HepG2 (cell line): ENCODE results near the gene SMOC1. TPM values are rescaled to one million over a fixed set of nuclear protein-coding genes. Genes with fewer than 3 reads are reported as not detected.

ENCODE experiments used
- ATAC-seq: fragments of 200-7000 bp; cut with Tn5 transposase; 3 replicates; pipeline ENCODE4 v1.9.1; 2020; ENCODE audit warnings: mild to moderate bottlenecking, moderate library complexity
- BruUV-seq: library from RNA; stranded (reverse); fragments of 400-500 nt; replicated peaks from 2 replicates; lab custom pipeline; 2021; lab: Mats Ljungman, UMichigan
- CTCF ChIA-PET: fragments of 300-600 bp; formaldehyde crosslinking; extraction: SDS; loops from one replicate; lab custom pipeline; 2021; ENCODE audit warnings: low total read pairs, inconsistent platforms, low intra/inter-chr PET ratio; lab: Yijun Ruan, JAX
- POLR2A ChIA-PET: fragments of 350-600 bp; sonication (Branson Sonifier 250); formaldehyde crosslinking; loops from one replicate; lab custom pipeline; 2020; ENCODE audit warnings: antibody characterized with exemption, inconsistent platforms; lab: Yijun Ruan, JAX
- DNase-seq: peaks from one replicate; pipeline ENCODE4 v3.0.0-alpha.2; 2015; ENCODE audit warnings: low spot score
- FAIRE-seq: peaks from 3 replicates; lab custom pipeline; 2011; peaks lifted over from hg19 to GRCh38; lab: Jason Lieb, UNC
- H2AFZ ChIP-seq: one replicate; pipeline ENCODE4 v1.6.1; 2011; ENCODE audit warnings: low read length, inconsistent platforms
- H3K27ac ChIP-seq: fragments of 300-600 bp; 3 replicates; pipeline ENCODE4 v1.8.0; 2011; ENCODE audit warnings: mixed run types, mild to moderate bottlenecking, mixed read lengths, low read length, inconsistent platforms; ENCODE audit not compliant: insufficient read depth; ENCODE audit errors: extremely low read length
- H3K27me3 ChIP-seq, 2 experiments: fragments of 200-600 bp in 1 of 2; 2 replicates in 1 of 2; 3 replicates in 1 of 2; pipeline versions ENCODE4 v1.6.0 to v1.8.0; 2011; ENCODE audit warnings: low read length in 2 of 2, mild to moderate bottlenecking in 2 of 2, moderate library complexity in 2 of 2, inconsistent platforms in 1 of 2; ENCODE audit not compliant: insufficient read depth in 2 of 2, control insufficient read depth in 1 of 2
- H3K36me3 ChIP-seq, 2 experiments: fragments of 200-600 bp in 1 of 2; replicated peaks in 1 of 2; 2 replicates in 1 of 2; 3 replicates in 1 of 2; pipeline versions ENCODE4 v1.5.1 to v1.8.0; 2011; ENCODE audit warnings: low read length in 2 of 2, inconsistent platforms in 1 of 2; ENCODE audit not compliant: insufficient read depth in 2 of 2, control insufficient read depth in 1 of 2
- H3K4me1 ChIP-seq: 2 replicates; pipeline ENCODE4 v1.5.1; 2012; ENCODE audit warnings: low read length, inconsistent platforms; ENCODE audit not compliant: insufficient read depth
- H3K4me2 ChIP-seq: 2 replicates; pipeline ENCODE4 v1.6.0; 2011; ENCODE audit warnings: low read depth, low read length, inconsistent platforms
- H3K4me3 ChIP-seq, 3 experiments: fragments of 200-600 bp in 1 of 3; sonication (generic), shearing (Covaris generic) in 1 of 3; replicated peaks in 1 of 3; 2 replicates each; pipeline ENCODE4 v1.5.1; 2011 to 2016; ENCODE audit warnings: low read length in 3 of 3, inconsistent platforms in 2 of 3, low read depth in 2 of 3, mild to moderate bottlenecking in 2 of 3, control low read depth in 1 of 3, mixed read lengths in 1 of 3; ENCODE audit not compliant: insufficient read depth in 1 of 3
- H3K79me2 ChIP-seq: one replicate; pipeline ENCODE4 v1.6.1; 2011; ENCODE audit warnings: low read length, inconsistent platforms; ENCODE audit not compliant: insufficient read depth
- H3K9ac ChIP-seq: 2 replicates; pipeline ENCODE4 v1.6.0; 2011; ENCODE audit warnings: mild to moderate bottlenecking, low read depth, low read length, inconsistent platforms; ENCODE audit not compliant: insufficient read depth
- H3K9me3 ChIP-seq: 2 replicates; pipeline ENCODE4 v1.5.1; 2012; ENCODE audit warnings: mild to moderate bottlenecking, low read length
- H4K20me1 ChIP-seq: 2 replicates; pipeline ENCODE4 v1.6.0; 2011; ENCODE audit warnings: inconsistent platforms, mild to moderate bottlenecking, low read length, moderate library complexity; ENCODE audit not compliant: insufficient read depth
- CCAR2 ChIP-seq: fragments of 200-400 bp; formaldehyde crosslinking; optimal IDR thresholded peaks from 2 replicates; pipeline ENCODE3; 2018; ENCODE audit warnings: low read depth, mild to moderate bottlenecking, low read length, moderate library complexity
- GFI1 ChIP-seq: sonication (generic); formaldehyde crosslinking; IDR thresholded peaks from 2 replicates; pipeline ENCODE4 v1.5.0; 2020; ENCODE audit warnings: missing genetic modification reagents, mild to moderate bottlenecking, borderline replicate concordance
- HNF1B ChIP-seq: sonication (generic); formaldehyde crosslinking; IDR thresholded peaks from 2 replicates; pipeline ENCODE4 v1.5.1; 2020; ENCODE audit warnings: mild to moderate bottlenecking, moderate library complexity, missing genetic modification reagents
- HNF4G ChIP-seq, 2 experiments: sonication (generic) in 1 of 2; formaldehyde crosslinking in 1 of 2; IDR thresholded peaks; 2 replicates each; pipeline versions ENCODE4 v1.4.0 to v1.6.1; 2011 to 2020; ENCODE audit warnings: borderline replicate concordance in 2 of 2, low read depth in 2 of 2, mild to moderate bottlenecking in 2 of 2, low read length in 1 of 2, missing genetic modification reagents in 1 of 2, moderate library complexity in 1 of 2
- MLX ChIP-seq: IDR thresholded peaks from 2 replicates; pipeline ENCODE4 v1.6.1; 2016
- MXD4 ChIP-seq: IDR thresholded peaks from 2 replicates; pipeline ENCODE4 v1.6.1; 2016; ENCODE audit warnings: mild to moderate bottlenecking, missing biosample characterization, missing genetic modification reagents
- PBX3 ChIP-seq: sonication (generic); formaldehyde crosslinking; IDR thresholded peaks from 2 replicates; pipeline ENCODE4 v1.8.1; 2023; ENCODE audit warnings: missing genetic modification reagents, inconsistent platforms, borderline replicate concordance
- PCBP1 ChIP-seq: fragments of 200-400 bp; formaldehyde crosslinking; IDR thresholded peaks from 2 replicates; pipeline ENCODE4 v1.6.1; 2017; ENCODE audit warnings: mild to moderate bottlenecking, low read depth, low read length, borderline replicate concordance
- PCBP2 ChIP-seq: fragments of 200-400 bp; formaldehyde crosslinking; optimal IDR thresholded peaks from 2 replicates; pipeline ENCODE3; 2018; ENCODE audit warnings: low read length, low read depth; ENCODE audit not compliant: poor library complexity, severe bottlenecking
- POGZ ChIP-seq: sonication (generic); formaldehyde crosslinking; IDR thresholded peaks from 2 replicates; pipeline ENCODE4 v1.4.0; 2020; ENCODE audit warnings: mild to moderate bottlenecking, missing genetic modification reagents
- SOX5 ChIP-seq: IDR thresholded peaks from 2 replicates; pipeline ENCODE4 v1.6.1; 2016; ENCODE audit warnings: borderline replicate concordance
- ZMYM2 ChIP-seq: sonication (generic); formaldehyde crosslinking; IDR thresholded peaks from 2 replicates; pipeline ENCODE4 v1.8.0; 2022; ENCODE audit warnings: mild to moderate bottlenecking, missing genetic modification reagents
- ZNF101 ChIP-seq: sonication (generic); formaldehyde crosslinking; IDR thresholded peaks from 2 replicates; pipeline ENCODE4 v1.4.0; 2020; ENCODE audit warnings: mild to moderate bottlenecking, low read depth, missing genetic modification reagents, borderline replicate concordance
- ZNF121 ChIP-seq: sonication (generic); formaldehyde crosslinking; IDR thresholded peaks from 2 replicates; pipeline ENCODE4 v1.5.0; 2020; ENCODE audit warnings: mild to moderate bottlenecking, missing genetic modification reagents
- ZNF326 ChIP-seq: sonication (generic); formaldehyde crosslinking; IDR thresholded peaks from 2 replicates; pipeline ENCODE4 v1.4.0; 2020; ENCODE audit warnings: missing genetic modification reagents, borderline replicate concordance
- ZNF546 ChIP-seq: sonication (generic); formaldehyde crosslinking; conservative IDR thresholded peaks from 2 replicates; pipeline ENCODE4 v1.8.1; 2023; ENCODE audit warnings: mild to moderate bottlenecking, missing genetic modification reagents
- ZNF569 ChIP-seq: sonication (generic); formaldehyde crosslinking; IDR thresholded peaks from 2 replicates; pipeline ENCODE4 v1.5.0; 2020; ENCODE audit warnings: mild to moderate bottlenecking, missing genetic modification reagents, moderate library complexity, borderline replicate concordance
- ZNF766 ChIP-seq: sonication (generic); formaldehyde crosslinking; IDR thresholded peaks from 2 replicates; pipeline ENCODE4 v1.5.0; 2020; ENCODE audit warnings: missing genetic modification reagents, borderline replicate concordance
- ZNF781 ChIP-seq: sonication (generic); formaldehyde crosslinking; IDR thresholded peaks from 2 replicates; pipeline ENCODE4 v1.5.1; 2020; ENCODE audit warnings: borderline replicate concordance, mild to moderate bottlenecking, missing genetic modification reagents; ENCODE audit errors: not compliant biosample characterization
- ZNF850 ChIP-seq: sonication (generic); formaldehyde crosslinking; conservative IDR thresholded peaks from 2 replicates; pipeline ENCODE4 v1.9.0; 2021; ENCODE audit warnings: mild to moderate bottlenecking, missing genetic modification reagents
- WGBS: methylation state at CpG from one replicate; pipeline ENCODE4 v1.1.6; 2017; ENCODE audit warnings: low lambda C conversion rate; 5-methylcytosine and 5-hydroxymethylcytosine counted together
- in situ Hi-C: cut with HindIII; loops from 2 replicates; pipeline ENCODE4 v1.10.0; 2017; ENCODE audit warnings: low pct_unique_long_range_greater_than_20kb; ENCODE audit not compliant: extremely low pct_ligation_motif_present
- intact Hi-C: fragments of 100-400 bp; cut with micrococcal nuclease; formaldehyde crosslinking; loops from one replicate; pipeline ENCODE4 v1.10.0; 2022; ENCODE audit not compliant: unreplicated experiment
- polyA plus RNA-seq, 8 experiments: library from polyadenylated mRNA; depleted of rRNA in 3 of 8; stranded (reverse) in 7 of 8; unstranded in 1 of 8; fragments of >200 nt; fragmentation: Illumina TruSeq in 4 of 8; extraction: Trizol in 4 of 8; gene quantifications; 2 replicates each; pipeline versions ENCODE4 v1.2.1 to v1.2.3, GENCODE V29; 2011 to 2016; ENCODE audit warnings: low read depth in 4 of 8, missing spikeins in 1 of 8, mixed read lengths in 1 of 8; ENCODE audit not compliant: insufficient read depth in 1 of 8
- total RNA-seq, 5 experiments: library from RNA; depleted of rRNA; stranded (reverse); fragments of >200 nt; fragmentation: Illumina TruSeq; extraction: Trizol; gene quantifications; 2 replicates each; pipeline ENCODE4 v1.2.3, GENCODE V29; 2016; ENCODE audit warnings: low read depth in 1 of 5

Gene SMOC1
- total and polyA plus RNA-seq, 2 of the 13 experiments (the other 11 are each of a cell fraction or from before 2014, with no cell fraction given), result 17.8 to 35.6 TPM

GRCh38 chr14:69845787-69846186 is 33.4 kb upstream of the SMOC1 start:
- Histone ChIP-seq H3K79me2 (no peaks in the 10 kb centered on the region), H3K4me2 (peak overlapping the region; percentile 56; the same call in 1 of the 2 replicates), H3K9me3 (no peaks in the 10 kb centered on the region), H3K9ac (no peak overlapping the region), H3K36me3 (no peaks in the 10 kb centered on the region), H3K27ac (peak overlapping the region; percentile 36), H2AFZ (no peak overlapping the region), H3K4me1 (peaks cover 96% of the 10 kb centered on the region), H3K4me3 (0 out of 6 replicates have a peak overlapping the region, but pooled peaks of 1 of the 3 experiments have one; percentile 26), H3K27me3 (peaks cover 0 to under 1% of the 10 kb centered on the region in 2 experiments; a peak in 1 of 5 replicates), H4K20me1 (no peaks in the 10 kb centered on the region)
- ChIA-PET POLR2A (interaction anchor here (0.8 to 1.3 kb wide), 2 partner anchors 33 to 79 kb away, joined by 3 to 4 read pairs; partner anchors contain the start of genes SMOC1 and SRSF5), CTCF (no interaction called here)
- DNase-seq (peak; percentile 76), FAIRE-seq (peak; percentile 67), ATAC-seq (peak; percentile 59)
- 3% methylated on average over 5 of the region's 5 CpGs for WGBS
- in situ Hi-C loops, result no loop called here
- BruUV-seq, result no TSS peak
- intact Hi-C loops, result no loop called here
- TF ChIP-seq ZNF101 (CRISPR knock-in tag) (no peak), PBX3 (CRISPR knock-in tag) (no peak), ZMYM2 (CRISPR knock-in tag) (no peak), ZNF546 (CRISPR knock-in tag) (no peak), ZNF766 (CRISPR knock-in tag) (no peak), ZNF850 (CRISPR knock-in tag) (no peak), MLX (CRISPR knock-in tag) (no peak), GFI1 (CRISPR knock-in tag) (no peak), PCBP1 (no peak), ZNF781 (CRISPR knock-in tag) (no peak), PCBP2 (no peak), ZNF569 (CRISPR knock-in tag) (no peak), ZNF326 (CRISPR knock-in tag) (no peak), HNF1B (CRISPR knock-in tag) (no peak; the same call in none of the 2 replicates), SOX5 (CRISPR knock-in tag) (peak; percentile 45; the same call in 1 of the 2 replicates), HNF4G (IDR thresholded peaks at IDR 0.05; ENCODE audit: borderline replicate concordance, low read depth, low read length) (peak; percentile 50; the same call in 1 of the 2 replicates), HNF4G (CRISPR knock-in tag; IDR thresholded peaks at IDR 0.05; ENCODE audit: borderline replicate concordance, low read depth) (no peak), CCAR2 (no peak), ZNF121 (CRISPR knock-in tag) (no peak), POGZ (CRISPR knock-in tag) (0 out of 2 replicates have a peak, but pooled peaks have one; percentile 16), MXD4 (peak; percentile 54; the same call in 1 of the 2 replicates)
